GM12878 (cell line): ENCODE data around the gene MAN1B1. TPM values are rescaled to one million over a fixed set of nuclear protein-coding genes. Genes with fewer than 3 reads are reported as not detected.

ENCODE experiments used
- JUND ChIP-seq: IDR thresholded peaks from 2 replicates; pipeline ENCODE4 v1.6.1; 2012; ENCODE audit warnings: low read depth, mild to moderate bottlenecking, low read length, improper control_type of control experiment, moderate library complexity
- polyA plus RNA-seq, 11 experiments: library from polyadenylated mRNA; depleted of rRNA in 4 of 11; unstranded in 6 of 11; stranded (reverse) in 5 of 11; fragments of >200 nt; fragmentation: Nextera tagmentation in 4 of 11; fragmentation: Illumina TruSeq in 1 of 11; extraction: Ambion mirVana in 4 of 11; extraction: Trizol in 1 of 11; gene quantifications; 1 replicate in 1 of 11; 2 replicates in 10 of 11; pipeline versions ENCODE4 v1.2.1 to v1.2.3, GENCODE V29; 2011 to 2016; ENCODE audit warnings: inconsistent platforms in 2 of 11, missing spikeins in 2 of 11, low read depth in 1 of 11
- small RNA-seq: library from RNA; depleted of rRNA; stranded (forward); fragments of <200 nt; gene quantifications from one replicate; pipeline ENCODE3, GENCODE V24; 2014
- total RNA-seq, 4 experiments: library from RNA; depleted of rRNA in 3 of 4; stranded (reverse); fragments of >200 nt in 3 of 4; fragmentation: Illumina TruSeq in 1 of 4; extraction: Trizol in 1 of 4; gene quantifications; 2 replicates each; pipeline versions ENCODE4 v1.2.1 to v1.2.3, GENCODE V29; 2013 to 2021
- TF ChIP-seq, protein P1 (sequence below): fragments of 450-650 bp; IDR thresholded peaks from 2 replicates; pipeline ENCODE4 v1.6.1; 2017; ENCODE audit warnings: low read depth, mild to moderate bottlenecking, moderate library complexity

The MAN1B1 gene
- total and polyA plus RNA-seq, 10 of the 15 experiments (the other 5 are each of a cell fraction or from before 2014, with no cell fraction given) = 0.71 to 34.1 (median 22.7) TPM

DNA sequence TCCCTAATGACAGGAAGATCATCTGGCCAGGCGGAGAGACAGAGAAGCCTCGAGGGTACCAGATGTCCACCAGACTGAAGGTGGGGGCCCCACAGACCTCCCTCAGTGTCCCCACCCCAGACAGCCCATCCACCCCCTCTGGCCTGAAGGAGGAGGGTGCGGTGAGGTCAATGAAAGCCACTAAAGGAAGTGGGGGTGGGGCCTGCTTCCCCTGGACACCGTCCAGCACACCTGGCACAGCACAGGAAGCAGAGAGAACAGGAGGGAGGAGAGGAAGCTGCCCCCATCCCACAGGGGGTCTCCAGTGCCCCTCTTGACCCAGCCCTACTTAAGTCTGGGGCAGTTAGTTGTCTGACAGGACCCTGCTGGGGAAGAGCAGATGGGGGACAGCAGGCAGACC is 71.8 kb downstream of the MAN1B1 start (continued):
- TF ChIP-seq, protein P1, sequence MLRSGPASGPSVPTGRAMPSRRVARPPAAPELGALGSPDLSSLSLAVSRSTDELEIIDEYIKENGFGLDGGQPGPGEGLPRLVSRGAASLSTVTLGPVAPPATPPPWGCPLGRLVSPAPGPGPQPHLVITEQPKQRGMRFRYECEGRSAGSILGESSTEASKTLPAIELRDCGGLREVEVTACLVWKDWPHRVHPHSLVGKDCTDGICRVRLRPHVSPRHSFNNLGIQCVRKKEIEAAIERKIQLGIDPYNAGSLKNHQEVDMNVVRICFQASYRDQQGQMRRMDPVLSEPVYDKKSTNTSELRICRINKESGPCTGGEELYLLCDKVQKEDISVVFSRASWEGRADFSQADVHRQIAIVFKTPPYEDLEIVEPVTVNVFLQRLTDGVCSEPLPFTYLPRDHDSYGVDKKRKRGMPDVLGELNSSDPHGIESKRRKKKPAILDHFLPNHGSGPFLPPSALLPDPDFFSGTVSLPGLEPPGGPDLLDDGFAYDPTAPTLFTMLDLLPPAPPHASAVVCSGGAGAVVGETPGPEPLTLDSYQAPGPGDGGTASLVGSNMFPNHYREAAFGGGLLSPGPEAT = no peak
- TF ChIP-seq JUND = no peak

Small RNA genes lying within 50 kb of the gene (small RNA-seq; reads per million reads assigned to genes)
- gene RF00153 = not detected

Other genes with a start within 250 kb of the MAN1B1 start
Only the 7 nearest of the 36 such genes appear.
- 0.16 and 0.17 TPM in 2 replicates for gene FUT7, start 54.9 kb upstream of the MAN1B1 start, total RNA-seq (2014; rRNA removed)
- 0.04 and 0.05 TPM in 2 replicates for gene FUT7, start 54.9 kb upstream of the MAN1B1 start, total RNA-seq (2014; rRNA removed; fragmentation: Illumina TruSeq; extraction: Trizol)
- 0.13 and 0.16 TPM in 2 replicates for gene FUT7, start 54.9 kb upstream of the MAN1B1 start, total RNA-seq (2021)
- gene FUT7, start 54.9 kb upstream of the MAN1B1 start, polyA plus RNA-seq (2011; rRNA removed) = 0.12 and 0.23 TPM in 2 replicates
- gene FUT7, start 54.9 kb upstream of the MAN1B1 start, polyA plus RNA-seq (2014; fragmentation: Illumina TruSeq; extraction: Trizol) = 0.04 TPM in 1 of 2 replicates, not detected in the other
- not detected for gene FUT7, start 54.9 kb upstream of the MAN1B1 start, polyA plus RNA-seq (2014; fragmentation: Nextera tagmentation; extraction: Ambion mirVana)
- gene FUT7, start 54.9 kb upstream of the MAN1B1 start, polyA plus RNA-seq (2014; rRNA removed) = 0.25 and 0.29 TPM in 2 replicates
- under 1 TPM; 0.32 to 0.62 TPM for gene FUT7, start 54.9 kb upstream of the MAN1B1 start, polyA plus RNA-seq (2016; fragmentation: Nextera tagmentation; extraction: Ambion mirVana)
- gene NPDC1, start 40.8 kb upstream of the MAN1B1 start, total RNA-seq (2014; rRNA removed) = 0.11 and 1.2 TPM in 2 replicates
- 0.13 TPM in 1 of 2 replicates, not detected in the other for gene NPDC1, start 40.8 kb upstream of the MAN1B1 start, total RNA-seq (2014; rRNA removed; fragmentation: Illumina TruSeq; extraction: Trizol)
- 0.64 and 1.5 TPM in 2 replicates for gene NPDC1, start 40.8 kb upstream of the MAN1B1 start, total RNA-seq (2021)
- gene NPDC1, start 40.8 kb upstream of the MAN1B1 start, polyA plus RNA-seq (2011; rRNA removed) = 0.14 and 0.19 TPM in 2 replicates
- 0.04 TPM in 1 of 2 replicates, not detected in the other for gene NPDC1, start 40.8 kb upstream of the MAN1B1 start, polyA plus RNA-seq (2014; fragmentation: Illumina TruSeq; extraction: Trizol)
- gene NPDC1, start 40.8 kb upstream of the MAN1B1 start, polyA plus RNA-seq (2014; fragmentation: Nextera tagmentation; extraction: Ambion mirVana) = not detected
- gene NPDC1, start 40.8 kb upstream of the MAN1B1 start, polyA plus RNA-seq (2014; rRNA removed) = 0.42 and 0.58 TPM in 2 replicates
- gene NPDC1, start 40.8 kb upstream of the MAN1B1 start, polyA plus RNA-seq (2016; fragmentation: Nextera tagmentation; extraction: Ambion mirVana) = 1 to 10 TPM; 1.1 to 1.7 TPM
- 0.05 and 0.40 TPM in 2 replicates for gene ENTPD2, start 32.9 kb upstream of the MAN1B1 start, total RNA-seq (2014; rRNA removed)
- gene ENTPD2, start 32.9 kb upstream of the MAN1B1 start, total RNA-seq (2014; rRNA removed; fragmentation: Illumina TruSeq; extraction: Trizol) = not detected in 2 replicates
- gene ENTPD2, start 32.9 kb upstream of the MAN1B1 start, total RNA-seq (2021) = 1.4 and 2.0 TPM in 2 replicates
- 0.19 TPM in 1 of 2 replicates, not detected in the other for gene ENTPD2, start 32.9 kb upstream of the MAN1B1 start, polyA plus RNA-seq (2011; rRNA removed)
- 0.18 TPM in 1 of 2 replicates, not detected in the other for gene ENTPD2, start 32.9 kb upstream of the MAN1B1 start, polyA plus RNA-seq (2014; fragmentation: Illumina TruSeq; extraction: Trizol)
- under 1 TPM in 1 of 2 experiments, not detected in 1; 0.15 TPM for gene ENTPD2, start 32.9 kb upstream of the MAN1B1 start, polyA plus RNA-seq (2014; fragmentation: Nextera tagmentation; extraction: Ambion mirVana)
- gene ENTPD2, start 32.9 kb upstream of the MAN1B1 start, polyA plus RNA-seq (2014; rRNA removed) = 0.91 and 1.2 TPM in 2 replicates
- gene ENTPD2, start 32.9 kb upstream of the MAN1B1 start, polyA plus RNA-seq (2016; fragmentation: Nextera tagmentation; extraction: Ambion mirVana) = 1 to 10 TPM; 1.5 to 1.8 TPM
- 29.3 and 35.2 TPM in 2 replicates for gene SAPCD2, start 16.4 kb upstream of the MAN1B1 start, total RNA-seq (2014; rRNA removed)
- gene SAPCD2, start 16.4 kb upstream of the MAN1B1 start, total RNA-seq (2014; rRNA removed; fragmentation: Illumina TruSeq; extraction: Trizol) = 8.2 and 10.7 TPM in 2 replicates
- gene SAPCD2, start 16.4 kb upstream of the MAN1B1 start, total RNA-seq (2021) = 30.0 and 32.5 TPM in 2 replicates
- 3.7 and 6.7 TPM in 2 replicates for gene SAPCD2, start 16.4 kb upstream of the MAN1B1 start, polyA plus RNA-seq (2011; rRNA removed)
- 2.4 and 6.2 TPM in 2 replicates for gene SAPCD2, start 16.4 kb upstream of the MAN1B1 start, polyA plus RNA-seq (2014; fragmentation: Illumina TruSeq; extraction: Trizol)
- gene SAPCD2, start 16.4 kb upstream of the MAN1B1 start, polyA plus RNA-seq (2014; fragmentation: Nextera tagmentation; extraction: Ambion mirVana) = 1 to 10 TPM; 1.6 to 2.0 TPM
- 26.6 and 30.9 TPM in 2 replicates for gene SAPCD2, start 16.4 kb upstream of the MAN1B1 start, polyA plus RNA-seq (2014; rRNA removed)
- gene SAPCD2, start 16.4 kb upstream of the MAN1B1 start, polyA plus RNA-seq (2016; fragmentation: Nextera tagmentation; extraction: Ambion mirVana) = 1 to 10 TPM; 3.3 to 7.7 TPM
- 9.3 and 9.5 TPM in 2 replicates for gene UAP1L1, start 9.5 kb upstream of the MAN1B1 start, total RNA-seq (2014; rRNA removed)
- gene UAP1L1, start 9.5 kb upstream of the MAN1B1 start, total RNA-seq (2014; rRNA removed; fragmentation: Illumina TruSeq; extraction: Trizol) = 4.4 and 4.6 TPM in 2 replicates
- gene UAP1L1, start 9.5 kb upstream of the MAN1B1 start, total RNA-seq (2021) = 14.5 and 15.7 TPM in 2 replicates
- 5.3 and 6.2 TPM in 2 replicates for gene UAP1L1, start 9.5 kb upstream of the MAN1B1 start, polyA plus RNA-seq (2011; rRNA removed)
- 4.4 and 8.7 TPM in 2 replicates for gene UAP1L1, start 9.5 kb upstream of the MAN1B1 start, polyA plus RNA-seq (2014; fragmentation: Illumina TruSeq; extraction: Trizol)
- 1 to 10 TPM in 1 of 2 experiments, under 1 TPM in 1; 0.29 to 1.2 TPM for gene UAP1L1, start 9.5 kb upstream of the MAN1B1 start, polyA plus RNA-seq (2014; fragmentation: Nextera tagmentation; extraction: Ambion mirVana)
- gene UAP1L1, start 9.5 kb upstream of the MAN1B1 start, polyA plus RNA-seq (2014; rRNA removed) = 12.8 and 13.8 TPM in 2 replicates
- gene UAP1L1, start 9.5 kb upstream of the MAN1B1 start, polyA plus RNA-seq (2016; fragmentation: Nextera tagmentation; extraction: Ambion mirVana) = 1 to 10 TPM; 1.5 to 5.4 TPM
- 164 and 177 TPM in 2 replicates for gene DPP7, start 27.7 kb downstream of the MAN1B1 start, total RNA-seq (2014; rRNA removed)
- 64.3 and 71.9 TPM in 2 replicates for gene DPP7, start 27.7 kb downstream of the MAN1B1 start, total RNA-seq (2014; rRNA removed; fragmentation: Illumina TruSeq; extraction: Trizol)
- gene DPP7, start 27.7 kb downstream of the MAN1B1 start, total RNA-seq (2021) = 227 and 245 TPM in 2 replicates
- 35.2 and 84.8 TPM in 2 replicates for gene DPP7, start 27.7 kb downstream of the MAN1B1 start, polyA plus RNA-seq (2011; rRNA removed)
- gene DPP7, start 27.7 kb downstream of the MAN1B1 start, polyA plus RNA-seq (2014; fragmentation: Illumina TruSeq; extraction: Trizol) = 9.2 and 24.8 TPM in 2 replicates
- gene DPP7, start 27.7 kb downstream of the MAN1B1 start, polyA plus RNA-seq (2014; fragmentation: Nextera tagmentation; extraction: Ambion mirVana) = 10 to 100 TPM in 1 of 2 experiments, under 1 TPM in 1; 0.68 to 10.0 TPM
- 225 and 260 TPM in 2 replicates for gene DPP7, start 27.7 kb downstream of the MAN1B1 start, polyA plus RNA-seq (2014; rRNA removed)
- 100 to 1,000 TPM; 128 to 150 TPM for gene DPP7, start 27.7 kb downstream of the MAN1B1 start, polyA plus RNA-seq (2016; fragmentation: Nextera tagmentation; extraction: Ambion mirVana)
- gene GRIN1, start 52.2 kb downstream of the MAN1B1 start, total RNA-seq (2014; rRNA removed) = not detected in 2 replicates
- not detected in 2 replicates for gene GRIN1, start 52.2 kb downstream of the MAN1B1 start, total RNA-seq (2014; rRNA removed; fragmentation: Illumina TruSeq; extraction: Trizol)
- 0.10 and 0.35 TPM in 2 replicates for gene GRIN1, start 52.2 kb downstream of the MAN1B1 start, total RNA-seq (2021)
- gene GRIN1, start 52.2 kb downstream of the MAN1B1 start, polyA plus RNA-seq (2011; rRNA removed) = 0.05 TPM in 1 of 2 replicates, not detected in the other
- gene GRIN1, start 52.2 kb downstream of the MAN1B1 start, polyA plus RNA-seq (2014; fragmentation: Illumina TruSeq; extraction: Trizol) = 0.06 TPM in 1 of 2 replicates, not detected in the other
- not detected for gene GRIN1, start 52.2 kb downstream of the MAN1B1 start, polyA plus RNA-seq (2014; fragmentation: Nextera tagmentation; extraction: Ambion mirVana)
- gene GRIN1, start 52.2 kb downstream of the MAN1B1 start, polyA plus RNA-seq (2014; rRNA removed) = 0.01 and 0.05 TPM in 2 replicates
- not detected for gene GRIN1, start 52.2 kb downstream of the MAN1B1 start, polyA plus RNA-seq (2016; fragmentation: Nextera tagmentation; extraction: Ambion mirVana)